Measurements from ENCODE around the gene ZNF420. TPM values are rescaled to one million over a fixed set of nuclear protein-coding genes. Genes with fewer than 3 reads are reported as not detected.

ZNF420 gene
- polyA plus RNA-seq, 1 of the 3 experiments (the other 2 are of a cell fraction), result 1.9 TPM

- no peak overlapping the region for H3K27ac ChIP-seq (ENCODE audit: low read depth in 2 of 2, low read length in 1 of 2)
Observed at GRCh38 chr19:37087110-37087509, 8.9 kb downstream of the ZNF420 start.

GRCh38 chr19:37095859-37096258, 17.6 kb downstream of the ZNF420 start:
- Histone ChIP-seq H3K4me1 (ENCODE audit: control insufficient read depth in 1 of 2, insufficient read depth in 2 of 2, low read depth in 1 of 2, low read length in 1 of 2) (no peaks in the 10 kb centered on the region), H3K9me2 (no peaks in the 10 kb centered on the region), H4K20me1 (ENCODE audit: insufficient read depth) (no peaks in the 10 kb centered on the region), H2AFZ (ENCODE audit: low read depth) (no peak overlapping the region), H3K4me2 (no peak overlapping the region), H3K79me2 (ENCODE audit: insufficient read depth) (no peaks in the 10 kb centered on the region), H3K27ac (ENCODE audit: low read depth in 2 of 2, low read length in 1 of 2) (no peak overlapping the region), H3K36me3 (replicated peaks in 1 of 2; ENCODE audit: control insufficient read depth in 1 of 2, insufficient read depth in 2 of 2, low read length in 1 of 2) (peaks cover 47 to 72% of the 10 kb centered on the region in 2 experiments), H3K4me3 (ENCODE audit: low read depth in 2 of 2, low read length in 1 of 2) (no peak overlapping the region; a peak in 1 of 4 replicates), H3K9ac (no peak overlapping the region), H3F3A (replicated peaks; ENCODE audit: insufficient read depth) (peaks cover 4% of the 10 kb centered on the region), H3K9me3 (peaks cover 21% of the 10 kb centered on the region; the same call in 1 of the 2 replicates), H3K27me3 (ENCODE audit: insufficient read depth) (no peaks in the 10 kb centered on the region)
- CTCF ChIA-PET, result no interaction called here
- POLR2A ChIA-PET, result no interaction called here
- DNase-seq, result no peak
- WGBS (ENCODE audit: low lambda C conversion rate), result 75% methylated on average over 1 of the region's 1 CpG
- TF ChIP-seq NRF1 (IDR thresholded peaks at IDR 0.05; ENCODE audit: low read depth, low read length), result no peak
- TF ChIP-seq PBX3 (IDR thresholded peaks at IDR 0.05), result no peak
- TF ChIP-seq REST (IDR thresholded peaks at IDR 0.05; ENCODE audit: low read depth, low read length), result no peak
- TF ChIP-seq JUND (IDR thresholded peaks at IDR 0.05), result no peak
- TF ChIP-seq ELF1 (IDR thresholded peaks at IDR 0.05), result no peak
- TF ChIP-seq CTCF (IDR thresholded peaks at IDR 0.05), result no peak
- no peak for TF ChIP-seq FOXJ3 (CRISPR knock-in tag; IDR thresholded peaks at IDR 0.05)
- no peak for TF ChIP-seq RCOR1 (IDR thresholded peaks at IDR 0.05; ENCODE audit: low read length)
- TF ChIP-seq USF2 (IDR thresholded peaks at IDR 0.05; ENCODE audit: borderline replicate concordance, low read depth, low read length), result no peak
- TF ChIP-seq RFX5 (IDR thresholded peaks at IDR 0.05; ENCODE audit: low read length), result no peak
- TF ChIP-seq TEAD4 (IDR thresholded peaks at IDR 0.05; ENCODE audit: borderline replicate concordance, insufficient read depth), result no peak
- no peak for TF ChIP-seq CHD2 (IDR thresholded peaks at IDR 0.05; ENCODE audit: low read length, partially characterized antibody)
- no peak for TF ChIP-seq NFIC (IDR thresholded peaks at IDR 0.05; ENCODE audit: borderline replicate concordance)
- no peak for TF ChIP-seq TAF1 (IDR thresholded peaks at IDR 0.05; ENCODE audit: borderline replicate concordance, low read depth, low read length)
- TF ChIP-seq MAX (IDR thresholded peaks at IDR 0.05; ENCODE audit: low read depth), result no peak
- TF ChIP-seq SMC3 (IDR thresholded peaks at IDR 0.05; ENCODE audit: low read depth, low read length), result no peak
- no peak for TF ChIP-seq EZH2phosphoT487 (IDR thresholded peaks at IDR 0.05; ENCODE audit: borderline replicate concordance, low read depth)
- TF ChIP-seq ZBTB33 (IDR thresholded peaks at IDR 0.05; ENCODE audit: borderline replicate concordance, low read depth), result no peak

More at GRCh38 chr19:37087110-37087509, 8.9 kb downstream of the ZNF420 start:
- ChIA-PET CTCF (interaction anchor here (0.6 to 1.2 kb wide), 2 partner anchors 9 to 542 kb away, joined by 3 read pairs; partner anchors contain the start of gene ZNF420), POLR2A (no interaction called here)
- DNase-seq, result no peak
- Histone ChIP-seq H3F3A (replicated peaks; ENCODE audit: insufficient read depth) (no peaks in the 10 kb centered on the region), H3K9ac (no peak overlapping the region), H3K79me2 (ENCODE audit: insufficient read depth) (peaks cover 43% of the 10 kb centered on the region), H3K9me2 (no peaks in the 10 kb centered on the region), H3K4me1 (ENCODE audit: control insufficient read depth in 1 of 2, insufficient read depth in 2 of 2, low read depth in 1 of 2, low read length in 1 of 2) (no peaks in the 10 kb centered on the region), H3K4me3 (ENCODE audit: low read depth in 2 of 2, low read length in 1 of 2) (no peak overlapping the region), H3K4me2 (no peak overlapping the region), H3K9me3 (peaks cover 37% of the 10 kb centered on the region), H2AFZ (ENCODE audit: low read depth) (no peak overlapping the region), H3K27me3 (ENCODE audit: insufficient read depth) (no peaks in the 10 kb centered on the region), H4K20me1 (ENCODE audit: insufficient read depth) (no peaks in the 10 kb centered on the region), H3K36me3 (replicated peaks in 1 of 2; ENCODE audit: control insufficient read depth in 1 of 2, insufficient read depth in 2 of 2, low read length in 1 of 2) (peaks cover 20 to 67% of the 10 kb centered on the region in 2 experiments)
- TF ChIP-seq RFX5 (IDR thresholded peaks at IDR 0.05; ENCODE audit: low read length), result no peak
- WGBS (ENCODE audit: low lambda C conversion rate), result 86% methylated on average over 1 of the region's 1 CpG
